Lower lobe of right lung (tissue), 2 donors: Measurements from ENCODE around the gene ZCCHC3. TPM values are rescaled to one million over a fixed set of nuclear protein-coding genes. Genes with fewer than 3 reads are reported as not detected.
A peak's percentile ranks its signal among the peaks of the same experiment; 100 is the strongest.

Experiments used
- ATAC-seq, 2 donors: fragments of 200-7000 bp; cut with Tn5 transposase; one replicate each; pipeline ENCODE4 v1.9.1; 2020 to 2022; ENCODE audit warnings: mild to moderate bottlenecking in 2 of 2, moderate library complexity in 2 of 2
- DNase-seq: peaks from one replicate; pipeline ENCODE4 v3.0.0-alpha.2; 2020
- H3K27ac ChIP-seq: fragments of 200-600 bp; one replicate; pipeline ENCODE4 v1.8.0; 2022
- H3K27me3 ChIP-seq: fragments of 200-600 bp; one replicate; pipeline ENCODE4 v1.8.0; 2022; ENCODE audit warnings: low read depth
- H3K36me3 ChIP-seq: fragments of 200-600 bp; one replicate; pipeline ENCODE4 v1.8.0; 2022; ENCODE audit warnings: mild to moderate bottlenecking
- H3K4me1 ChIP-seq: fragments of 200-600 bp; one replicate; pipeline ENCODE4 v1.8.0; 2022
- H3K4me3 ChIP-seq: fragments of 200-600 bp; one replicate; pipeline ENCODE4 v1.8.0; 2022; ENCODE audit warnings: mild to moderate bottlenecking
- H3K9me3 ChIP-seq: fragments of 200-600 bp; one replicate; pipeline ENCODE4 v1.8.0; 2022
- intact Hi-C: fragments of 100-400 bp; cut with DNase I; formaldehyde crosslinking; loops from one replicate; pipeline ENCODE4 v1.11.0; 2022
- total RNA-seq: library from RNA; stranded (reverse); fragmentation: NEBNext Ultra II Directional; extraction: Animal tissue kit (Norgen Biotek cat#: 25700); gene quantifications from one replicate; pipeline ENCODE4 v1.2.1, GENCODE V29; 2021
- TF ChIP-seq, protein P1 (sequence below): fragments of 200-600 bp; IDR thresholded peaks from one replicate; pipeline ENCODE4 v1.8.0; 2022; ENCODE audit warnings: antibody characterized with exemption, mild to moderate bottlenecking
- donor health status: DM: no; HTN: yes; CAD: no; lungs with severe emphysema.

ZCCHC3 gene
- total RNA-seq, 1 donor from 2014 or later, result 15.6 TPM

DNA sequence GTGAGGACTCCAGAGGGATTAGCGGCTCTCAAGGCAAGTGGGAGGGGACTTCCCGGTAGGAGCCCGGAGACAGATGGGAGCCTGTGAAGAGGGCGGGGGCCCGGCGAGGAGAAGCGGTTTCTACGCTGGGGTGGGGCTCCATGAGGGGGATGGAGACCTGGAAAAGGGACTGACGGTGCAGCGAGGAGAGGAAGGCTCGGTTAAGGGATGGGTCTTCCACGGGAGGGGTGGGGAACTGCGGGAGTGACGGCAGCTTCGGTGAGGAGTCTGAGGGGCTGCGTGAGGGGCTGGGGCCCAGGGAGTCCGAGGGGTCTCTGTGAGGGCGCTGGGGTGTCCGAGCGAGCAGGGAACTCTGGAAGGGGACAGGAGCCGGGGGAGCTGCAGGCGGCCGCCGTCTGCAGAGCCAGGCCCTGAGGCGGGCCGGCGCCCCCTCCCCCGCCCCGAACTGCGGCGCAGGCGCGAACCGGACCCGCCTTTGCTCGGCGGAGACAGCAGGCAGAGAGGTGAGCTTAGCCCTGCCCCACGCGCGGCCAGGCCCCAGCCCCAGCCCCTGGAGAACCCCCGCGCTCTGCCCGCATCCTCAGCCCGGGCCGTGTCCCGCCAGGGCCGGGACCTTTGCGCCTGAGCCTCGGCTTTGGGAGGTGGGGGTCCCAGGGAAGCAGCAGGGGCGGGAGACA, 49.4 kb downstream of the ZCCHC3 start, which contains the start of gene NRSN2:
Gene NRSN2 (plus strand): TSS at position 472 of the 677 bp plus-strand sequence. CDS start 2,533 bp downstream, outside the sequence.
- Histone ChIP-seq H3K27me3 (no peaks in the 10 kb centered on the region), H3K36me3 (no peaks in the 10 kb centered on the region), H3K9me3 (no peaks in the 10 kb centered on the region), H3K4me3 (peak within 1 kb of the TSS; percentile 86), H3K4me1 (peaks cover 13% of the 10 kb centered on the region), H3K27ac (peak within 1 kb of the TSS; percentile 87)
- intact Hi-C loops, result no loop called here
- TF ChIP-seq, protein P1, sequence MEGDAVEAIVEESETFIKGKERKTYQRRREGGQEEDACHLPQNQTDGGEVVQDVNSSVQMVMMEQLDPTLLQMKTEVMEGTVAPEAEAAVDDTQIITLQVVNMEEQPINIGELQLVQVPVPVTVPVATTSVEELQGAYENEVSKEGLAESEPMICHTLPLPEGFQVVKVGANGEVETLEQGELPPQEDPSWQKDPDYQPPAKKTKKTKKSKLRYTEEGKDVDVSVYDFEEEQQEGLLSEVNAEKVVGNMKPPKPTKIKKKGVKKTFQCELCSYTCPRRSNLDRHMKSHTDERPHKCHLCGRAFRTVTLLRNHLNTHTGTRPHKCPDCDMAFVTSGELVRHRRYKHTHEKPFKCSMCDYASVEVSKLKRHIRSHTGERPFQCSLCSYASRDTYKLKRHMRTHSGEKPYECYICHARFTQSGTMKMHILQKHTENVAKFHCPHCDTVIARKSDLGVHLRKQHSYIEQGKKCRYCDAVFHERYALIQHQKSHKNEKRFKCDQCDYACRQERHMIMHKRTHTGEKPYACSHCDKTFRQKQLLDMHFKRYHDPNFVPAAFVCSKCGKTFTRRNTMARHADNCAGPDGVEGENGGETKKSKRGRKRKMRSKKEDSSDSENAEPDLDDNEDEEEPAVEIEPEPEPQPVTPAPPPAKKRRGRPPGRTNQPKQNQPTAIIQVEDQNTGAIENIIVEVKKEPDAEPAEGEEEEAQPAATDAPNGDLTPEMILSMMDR, result no peak
- DNase-seq (peak; percentile 64), ATAC-seq (peak; percentile 84)

DNA sequence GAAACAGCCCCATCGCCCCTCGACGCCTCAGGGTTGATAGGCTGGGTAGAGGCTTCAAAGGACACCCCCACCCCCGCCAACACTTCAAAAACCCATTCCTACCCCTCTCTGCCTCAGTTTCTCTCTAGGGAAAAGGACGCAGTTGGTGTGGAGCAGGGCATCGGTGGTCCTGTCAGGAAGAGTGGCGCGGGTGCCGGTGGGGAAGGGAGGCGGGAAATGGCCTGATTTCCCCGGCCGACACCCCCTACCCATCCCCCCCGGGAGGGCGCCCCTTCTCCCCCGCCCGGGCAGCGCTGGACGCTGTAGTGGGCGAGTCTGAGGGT, 49.9 kb downstream of the ZCCHC3 start:
- DNase-seq (no peak), ATAC-seq (no peak)
- no peaks in the 10 kb centered on the region for H3K27me3 ChIP-seq
- H3K4me1 ChIP-seq, result peaks cover 13% of the 10 kb centered on the region
- peak overlapping the region; percentile 87 for H3K27ac ChIP-seq
- TF ChIP-seq, protein P1, result no peak
- H3K36me3 ChIP-seq, result no peaks in the 10 kb centered on the region
- H3K9me3 ChIP-seq, result no peaks in the 10 kb centered on the region
- peak overlapping the region; percentile 86 for H3K4me3 ChIP-seq
- intact Hi-C loops, result no loop called here

DNA sequence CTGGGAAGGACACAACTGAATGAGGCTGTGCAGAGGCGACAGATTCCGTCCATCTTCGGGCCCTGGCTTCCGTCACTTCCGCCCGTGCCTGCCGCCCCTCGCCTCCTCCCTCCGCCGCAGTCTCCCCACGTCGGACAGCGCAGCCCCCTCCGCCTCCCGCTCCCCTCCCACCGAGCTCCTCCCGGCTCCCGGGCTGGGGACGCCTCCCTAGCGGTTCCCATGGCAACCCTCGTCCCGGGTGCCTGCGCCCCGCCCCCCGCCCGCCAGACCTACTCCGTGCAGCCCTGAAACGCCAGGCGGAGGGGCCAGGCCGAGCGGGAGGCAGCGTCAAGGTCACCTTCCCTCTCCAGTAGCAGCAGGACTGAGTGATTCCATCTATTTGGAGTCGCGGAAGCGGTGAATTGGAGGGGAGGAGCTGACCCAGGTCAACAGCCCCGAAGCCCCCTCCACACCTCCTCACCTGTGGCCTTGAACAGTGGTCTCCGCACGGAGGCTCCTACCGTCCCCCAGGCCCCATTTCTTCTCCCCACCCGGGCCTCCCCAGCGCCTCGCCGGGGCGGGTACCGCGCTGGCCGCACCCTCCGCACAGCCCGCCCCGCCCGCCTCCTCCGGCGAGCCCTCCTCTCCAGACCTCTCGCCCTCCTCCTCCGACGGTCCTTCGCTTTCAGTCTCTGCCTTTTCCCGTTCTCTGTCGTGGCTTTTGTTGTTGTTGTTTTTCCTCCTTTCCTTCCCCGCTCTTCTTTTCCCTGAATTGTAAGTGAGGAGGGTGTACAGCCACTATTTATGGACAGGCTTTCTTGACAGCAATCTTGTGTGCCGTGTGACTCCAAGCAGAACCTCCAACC, 50.5 kb downstream of the ZCCHC3 start:
- DNase-seq (peak; percentile 90), ATAC-seq (peak; percentile 93 to 94)
- Histone ChIP-seq H3K4me1 (peaks cover 13% of the 10 kb centered on the region), H3K4me3 (peak overlapping the region; percentile 86), H3K27me3 (no peaks in the 10 kb centered on the region), H3K9me3 (no peaks in the 10 kb centered on the region), H3K27ac (peak overlapping the region; percentile 87), H3K36me3 (no peaks in the 10 kb centered on the region)
- intact Hi-C loops, result no loop called here
- TF ChIP-seq, protein P1, result no peak

DNA sequence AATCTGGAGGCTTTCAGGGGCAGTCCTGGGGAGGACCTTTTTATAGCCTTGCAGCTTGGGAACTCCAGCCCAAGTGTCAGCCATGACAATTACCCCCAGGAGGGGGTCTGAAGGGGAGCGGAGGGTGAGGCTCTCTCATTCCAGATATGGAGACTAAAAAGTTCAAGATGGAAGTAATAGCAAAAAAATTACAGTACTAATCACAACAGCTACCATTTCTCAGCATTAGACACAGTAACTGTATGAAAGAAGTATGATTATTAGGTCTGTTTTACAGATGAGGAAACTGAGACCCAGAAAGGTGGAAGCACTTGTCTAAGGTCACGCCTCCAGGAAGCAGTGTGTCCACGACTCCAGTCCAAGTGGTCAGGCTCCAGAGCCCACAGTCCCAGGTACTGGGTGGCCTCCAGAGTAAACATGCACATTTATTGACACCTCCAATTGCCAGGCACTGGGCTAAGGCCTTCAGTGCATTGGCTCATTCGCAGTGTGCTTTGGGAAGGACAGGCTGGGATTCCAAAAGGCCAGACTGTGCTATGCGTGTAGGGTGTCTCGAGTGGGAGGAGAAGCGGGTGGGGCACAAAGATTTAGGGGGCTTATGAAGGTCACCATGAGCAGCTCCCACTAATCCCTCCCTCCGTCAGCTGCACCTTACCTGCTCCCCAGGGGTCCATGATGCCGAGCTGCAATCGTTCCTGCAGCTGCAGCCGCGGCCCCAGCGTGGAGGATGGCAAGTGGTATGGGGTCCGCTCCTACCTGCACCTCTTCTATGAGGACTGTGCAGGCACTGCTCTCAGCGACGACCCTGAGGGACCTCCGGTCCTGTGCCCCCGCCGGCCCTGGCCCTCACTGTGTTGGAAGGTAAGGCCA, 51.8 kb downstream of the ZCCHC3 start:
- ATAC-seq (no peak), DNase-seq (no peak)
- TF ChIP-seq, protein P1, result no peak
- intact Hi-C loops, result no loop called here
- Histone ChIP-seq H3K4me3 (no peak overlapping the region), H3K4me1 (peaks cover 13% of the 10 kb centered on the region), H3K27ac (no peak overlapping the region), H3K36me3 (peaks cover 6% of the 10 kb centered on the region), H3K9me3 (no peaks in the 10 kb centered on the region), H3K27me3 (no peaks in the 10 kb centered on the region)

Other genes starting within 250 kb of the ZCCHC3 start
- not detected for gene DEFB125, start 209.9 kb upstream of the ZCCHC3 start, total RNA-seq
- not detected for gene DEFB126, start 155.0 kb upstream of the ZCCHC3 start, total RNA-seq
- gene DEFB127, start 140.1 kb upstream of the ZCCHC3 start, total RNA-seq, result not detected
- not detected for gene DEFB128, start 107.9 kb upstream of the ZCCHC3 start, total RNA-seq
- not detected for gene DEFB129, start 70.3 kb upstream of the ZCCHC3 start, total RNA-seq
- not detected for gene DEFB132, start 39.8 kb upstream of the ZCCHC3 start, total RNA-seq
- 11.6 TPM for gene C20orf96, start 6.8 kb upstream of the ZCCHC3 start, total RNA-seq
- gene SOX12, start 28.0 kb downstream of the ZCCHC3 start, total RNA-seq, result 9.8 TPM
- gene NRSN2, start 49.5 kb downstream of the ZCCHC3 start, total RNA-seq, result 17.3 TPM
- gene TRIB3, start 83.2 kb downstream of the ZCCHC3 start, total RNA-seq, result 13.9 TPM
- gene RBCK1, start 110.7 kb downstream of the ZCCHC3 start, total RNA-seq, result 95.7 TPM
- 40.3 TPM for gene TBC1D20, start 165.0 kb downstream of the ZCCHC3 start, total RNA-seq
- gene CSNK2A1, start 246.2 kb downstream of the ZCCHC3 start, total RNA-seq, result 86.3 TPM